GM12892 (cell line): Measurements from ENCODE around the gene RNU6-9.

ENCODE experiments used
- POLR2A ChIP-seq: IDR thresholded peaks from 2 replicates; pipeline ENCODE4 v1.6.1; 2011; ENCODE audit warnings: low read depth, low read length, control low read depth
- POLR2AphosphoS5 ChIP-seq: IDR thresholded peaks from 2 replicates; pipeline ENCODE4 v1.6.1; 2011; ENCODE audit warnings: low read depth, low read length, control low read depth
- TAF1 ChIP-seq: IDR thresholded peaks from 2 replicates; pipeline ENCODE4 v1.6.1; 2011; ENCODE audit warnings: low read depth, mild to moderate bottlenecking, control low read depth, low read length, borderline replicate concordance

DNA sequence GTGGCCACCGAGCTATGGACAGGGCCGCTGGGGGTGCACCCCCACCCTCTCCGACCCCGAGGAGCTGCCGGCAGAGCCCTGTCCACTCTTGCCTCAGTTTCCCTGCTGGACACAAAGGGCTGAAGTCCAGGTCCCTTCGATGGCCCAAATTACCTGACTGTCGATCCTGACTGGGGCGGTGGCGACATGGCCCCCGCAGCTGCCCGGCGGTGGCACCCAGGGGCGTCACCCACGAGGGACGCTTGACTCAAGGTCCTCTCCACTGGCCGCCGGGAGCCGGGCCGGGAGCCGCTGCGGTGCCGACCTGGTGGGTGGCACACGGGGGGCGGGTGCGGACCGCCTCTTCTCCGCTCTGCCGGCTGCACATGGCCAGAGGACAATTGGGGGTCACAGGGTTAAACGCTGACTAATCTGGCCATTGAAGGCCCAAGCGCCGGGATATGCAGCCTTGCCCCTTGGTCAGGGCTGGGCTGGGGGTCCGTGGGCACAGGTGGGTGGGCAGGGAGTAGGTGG, 48.9 kb downstream of the RNU6-9 start:
- no peak for TF ChIP-seq POLR2A
- no peak for TF ChIP-seq POLR2AphosphoS5
- no peak for TF ChIP-seq TAF1
